Activated CD4-positive, alpha-beta T cell treated with anti-CD3 and anti-CD28 coated beads, Interleukin-2, amount 10 ng/mL, durations not matched to agents 7 days and 5 days (primary cell): ENCODE data around the gene GRID1. TPM values are rescaled to one million over a fixed set of nuclear protein-coding genes. Genes with fewer than 3 reads are reported as not detected.

Source experiments
- CTCF ChIA-PET: fragments of 350-600 bp; sonication (Branson Sonifier 250); formaldehyde crosslinking; loops from one replicate; lab custom pipeline; 2021; ENCODE audit warnings: antibody characterized with exemption; lab: Charles Lee
- POLR2A ChIA-PET: fragments of 350-600 bp; sonication (Branson Sonifier 250); formaldehyde crosslinking; loops from one replicate; lab custom pipeline; 2021; ENCODE audit warnings: antibody characterized with exemption; lab: Charles Lee
- DNase-seq: peaks from one replicate; pipeline ENCODE4 v3.0.0-alpha.2; 2020
- H3K27ac Mint-ChIP-seq: one replicate; pipeline ENCODE4 v1.8.0; 2021; ENCODE audit warnings: mild to moderate bottlenecking, moderate library complexity, mixed read lengths
- H3K27me3 Mint-ChIP-seq: one replicate; pipeline ENCODE4 v1.8.0; 2021; ENCODE audit warnings: mixed read lengths
- H3K36me3 Mint-ChIP-seq: one replicate; pipeline ENCODE4 v1.8.0; 2021; ENCODE audit warnings: low read depth, mixed read lengths
- H3K4me1 Mint-ChIP-seq: one replicate; pipeline ENCODE4 v1.8.0; 2021; ENCODE audit warnings: mixed read lengths
- H3K4me3 Mint-ChIP-seq: one replicate; pipeline ENCODE4 v1.8.0; 2021; ENCODE audit warnings: mild to moderate bottlenecking, moderate library complexity, mixed read lengths
- H3K9me3 Mint-ChIP-seq: one replicate; pipeline ENCODE4 v1.8.0; 2021; ENCODE audit warnings: mixed read lengths
- total RNA-seq, 2 experiments: library from RNA; stranded (reverse); gene quantifications; one replicate each; pipeline ENCODE4 v1.2.3, GENCODE V29; 2021

GRID1 gene
- total RNA-seq, 2 experiments from 2014 or later = not detected

DNA sequence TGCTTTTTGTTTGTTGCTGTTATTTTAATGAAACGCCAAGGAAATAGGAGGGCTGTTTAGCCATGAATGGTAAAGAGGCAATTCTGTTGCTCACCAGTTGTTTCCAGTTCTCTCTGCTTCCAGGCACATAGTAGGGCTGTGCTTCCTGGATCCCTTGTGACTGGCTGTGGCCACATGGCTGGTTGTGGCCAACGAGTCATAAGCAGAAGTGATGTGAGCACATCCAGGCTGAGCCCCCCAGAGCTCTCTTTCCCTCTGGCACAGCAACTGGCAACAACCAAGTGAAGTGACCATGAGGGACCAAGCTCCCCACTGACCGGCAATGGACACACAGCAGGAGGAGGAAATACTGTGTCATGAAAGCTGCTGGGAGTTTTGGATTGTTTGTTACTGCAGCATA, 10.3 kb downstream of the GRID1 start:
- Mint-ChIP-seq H3K4me1 (no peaks in the 10 kb centered on the region), H3K36me3 (no peaks in the 10 kb centered on the region), H3K27ac (no peak overlapping the region), H3K9me3 (no peaks in the 10 kb centered on the region), H3K4me3 (no peak overlapping the region), H3K27me3 (peaks cover 14% of the 10 kb centered on the region)
- no peak for DNase-seq
- ChIA-PET POLR2A (no interaction called here), CTCF (no interaction called here)

GRCh38 chr10:86355571-86356038, 11.0 kb downstream of the GRID1 start:
- no peaks in the 10 kb centered on the region for H3K9me3 Mint-ChIP-seq
- no peak overlapping the region for H3K4me3 Mint-ChIP-seq
- peaks cover 8% of the 10 kb centered on the region for H3K27me3 Mint-ChIP-seq
- H3K27ac Mint-ChIP-seq = no peak overlapping the region
- no peaks in the 10 kb centered on the region for H3K36me3 Mint-ChIP-seq
- ChIA-PET POLR2A (no interaction called here), CTCF (no interaction called here)
- no peak for DNase-seq
- no peaks in the 10 kb centered on the region for H3K4me1 Mint-ChIP-seq

DNA sequence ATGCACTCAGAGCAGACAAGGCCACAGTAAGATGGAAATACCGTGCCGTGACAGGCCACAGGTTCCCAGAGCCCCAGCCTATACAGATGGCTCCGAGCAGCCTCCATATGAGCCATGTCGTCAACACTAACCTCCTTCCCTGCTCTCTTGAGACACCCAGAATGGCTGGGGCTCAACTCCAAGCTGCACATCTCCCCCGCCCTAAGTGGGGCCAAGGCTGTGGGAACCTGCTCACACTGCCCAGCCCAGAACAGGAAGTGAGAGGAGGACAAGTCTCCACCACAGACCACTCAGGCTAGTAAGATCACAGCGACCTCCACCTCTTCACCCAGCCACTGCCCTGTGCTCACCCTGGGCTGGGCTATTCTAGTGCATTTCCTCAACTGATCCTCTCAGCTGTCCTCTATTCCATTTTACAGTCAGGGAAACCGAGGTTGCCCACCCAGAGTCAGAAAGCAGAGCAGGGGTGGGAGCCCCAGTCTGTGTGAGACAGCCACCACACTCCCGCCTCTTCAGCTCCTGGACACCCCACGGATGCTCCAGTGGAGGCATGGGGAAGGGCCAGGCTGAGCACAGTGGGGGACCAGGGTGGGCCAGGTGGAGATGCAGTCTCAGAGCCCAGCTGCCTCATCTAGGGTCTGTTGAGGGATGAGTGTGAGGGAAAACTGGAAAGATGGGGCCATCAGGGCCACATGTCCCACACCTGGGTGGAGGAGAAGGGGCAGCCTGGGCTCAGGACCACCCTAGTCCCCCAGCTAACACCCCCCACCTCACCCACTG, 11.6 kb downstream of the GRID1 start:
- no peaks in the 10 kb centered on the region for H3K4me1 Mint-ChIP-seq
- ChIA-PET POLR2A (no interaction called here), CTCF (no interaction called here)
- H3K27me3 Mint-ChIP-seq = peaks cover 5% of the 10 kb centered on the region
- no peaks in the 10 kb centered on the region for H3K9me3 Mint-ChIP-seq
- H3K36me3 Mint-ChIP-seq = no peaks in the 10 kb centered on the region
- no peak overlapping the region for H3K4me3 Mint-ChIP-seq
- no peak for DNase-seq
- no peak overlapping the region for H3K27ac Mint-ChIP-seq

GRCh38 chr10:86353506-86354485, 12.8 kb downstream of the GRID1 start:
- ChIA-PET CTCF (no interaction called here), POLR2A (no interaction called here)
- Mint-ChIP-seq H3K36me3 (no peaks in the 10 kb centered on the region), H3K4me3 (no peak overlapping the region), H3K4me1 (no peaks in the 10 kb centered on the region), H3K9me3 (no peaks in the 10 kb centered on the region), H3K27ac (no peak overlapping the region), H3K27me3 (no peaks in the 10 kb centered on the region)
- DNase-seq = no peak

GRCh38 chr10:86350897-86351296, 15.7 kb downstream of the GRID1 start:
- no peaks in the 10 kb centered on the region for H3K27me3 Mint-ChIP-seq
- ChIA-PET POLR2A (no interaction called here), CTCF (interaction anchor here (0.6 to 2.0 kb wide), 2 partner anchors 10 to 258 kb away, joined by 3 to 6 read pairs; no protein-coding TSS in a partner anchor)
- DNase-seq = no peak
- no peak overlapping the region for H3K27ac Mint-ChIP-seq
- no peaks in the 10 kb centered on the region for H3K4me1 Mint-ChIP-seq
- no peaks in the 10 kb centered on the region for H3K36me3 Mint-ChIP-seq
- no peak overlapping the region for H3K4me3 Mint-ChIP-seq
- no peaks in the 10 kb centered on the region for H3K9me3 Mint-ChIP-seq

DNA sequence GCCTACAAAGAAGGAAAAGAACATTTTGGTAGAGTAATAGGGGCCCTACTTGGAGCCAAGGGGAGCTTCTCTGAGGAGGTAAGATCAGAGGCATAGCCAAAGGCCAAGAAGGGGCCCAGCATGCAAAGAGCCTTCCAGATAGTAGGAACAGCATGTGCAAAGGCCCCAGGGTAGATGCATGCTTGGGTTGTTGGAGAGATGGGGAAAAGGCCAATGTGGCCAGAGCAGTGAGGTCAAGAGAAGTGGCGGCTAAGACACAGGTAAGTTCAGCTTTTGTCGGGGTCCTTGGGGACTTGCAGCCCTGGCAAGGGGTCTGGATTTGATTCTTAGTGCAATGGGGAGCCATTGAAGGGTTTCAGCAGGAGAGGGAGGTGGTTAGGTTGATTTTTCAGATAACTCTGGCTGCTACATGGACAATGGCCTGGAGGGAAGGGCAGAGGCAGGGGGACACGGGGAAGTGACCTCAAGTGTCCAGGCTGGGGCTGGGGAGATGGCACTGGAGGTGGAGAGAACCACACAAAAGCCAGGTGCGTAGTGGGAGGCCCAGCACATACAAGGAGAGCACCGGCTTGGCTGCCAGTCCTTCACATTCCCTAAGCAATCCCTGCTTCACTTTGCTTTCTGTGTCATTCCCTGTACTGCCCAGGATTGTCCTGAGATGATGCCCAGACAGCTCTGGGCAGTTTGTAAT, 16.5 kb downstream of the GRID1 start:
- Mint-ChIP-seq H3K27me3 (no peaks in the 10 kb centered on the region), H3K4me1 (no peaks in the 10 kb centered on the region), H3K4me3 (no peak overlapping the region), H3K9me3 (no peaks in the 10 kb centered on the region), H3K27ac (no peak overlapping the region), H3K36me3 (no peaks in the 10 kb centered on the region)
- DNase-seq = no peak
- CTCF ChIA-PET = interaction anchor here (2.0 kb wide), 1 partner anchor 11 kb away, joined by 6 read pairs; no protein-coding TSS in a partner anchor
- POLR2A ChIA-PET = no interaction called here

DNA sequence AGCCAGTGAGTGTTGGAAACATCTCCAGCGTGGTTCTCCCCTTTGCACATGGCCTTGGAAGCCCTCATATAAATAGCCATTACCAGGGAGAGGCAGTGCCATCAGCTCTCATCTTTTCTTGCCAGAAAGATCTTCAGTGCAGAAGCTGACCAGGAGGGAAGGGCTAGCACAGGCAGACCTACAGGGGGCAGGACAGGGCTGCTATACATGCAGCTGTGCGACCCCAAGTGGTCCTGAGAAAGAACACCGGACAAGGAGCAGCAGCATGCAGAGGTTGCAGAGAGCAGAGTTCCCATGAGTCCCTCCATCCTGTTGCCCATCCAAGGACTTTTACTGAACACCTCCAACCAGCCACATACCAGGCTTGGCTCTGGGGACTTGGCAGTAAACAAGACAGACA, 17.1 kb downstream of the GRID1 start:
- no peaks in the 10 kb centered on the region for H3K36me3 Mint-ChIP-seq
- no peak for DNase-seq
- CTCF ChIA-PET = interaction anchor here (1.2 kb wide), 1 partner anchor 105 kb away, joined by 3 read pairs; no protein-coding TSS in a partner anchor

DNA sequence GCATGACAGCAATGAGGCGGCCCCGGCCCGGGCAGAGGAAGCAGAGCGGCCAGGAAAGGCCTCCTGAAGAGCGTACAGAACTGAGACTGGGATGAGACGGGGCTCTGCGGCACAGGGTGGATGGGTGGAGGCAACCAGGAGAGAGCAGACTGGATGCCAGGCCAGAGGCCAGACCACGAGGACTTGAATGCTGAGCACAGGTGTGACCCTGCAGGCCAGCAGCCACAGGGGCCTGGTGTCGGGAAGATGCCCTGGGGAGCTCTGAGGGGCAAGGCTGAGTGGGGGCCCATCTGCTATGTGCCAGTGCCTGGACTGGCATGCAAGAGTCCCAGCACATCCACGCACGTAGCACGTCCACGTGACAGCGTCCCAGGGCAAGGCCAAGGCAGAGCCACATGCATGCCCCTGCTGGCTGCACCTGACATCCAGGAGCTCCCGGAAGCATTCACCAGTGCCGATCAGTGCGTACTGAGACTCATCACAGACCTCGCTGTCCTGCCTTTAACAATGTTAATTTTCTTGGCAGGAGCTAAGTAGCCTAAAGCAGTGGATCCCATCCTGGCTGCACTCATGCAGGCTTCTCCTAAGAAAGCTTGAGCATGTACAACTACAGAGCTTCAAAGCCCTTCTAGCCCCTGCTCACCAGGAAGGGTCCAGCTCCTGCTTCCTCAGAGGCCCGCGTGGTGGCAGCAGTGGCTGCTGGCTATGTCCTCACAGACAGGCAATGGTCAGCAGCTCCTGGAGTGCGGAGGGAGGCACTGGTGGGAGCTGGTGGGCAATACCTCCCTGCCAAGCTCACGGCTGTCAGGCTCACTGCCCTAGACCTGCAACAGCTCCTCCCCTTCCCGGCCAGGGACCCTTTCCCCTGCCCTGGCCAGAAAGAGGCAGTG, 18.0 kb downstream of the GRID1 start:
- no peaks in the 10 kb centered on the region for H3K36me3 Mint-ChIP-seq
- CTCF ChIA-PET = interaction anchor here (1.2 kb wide), 1 partner anchor 104 kb away, joined by 3 read pairs; no protein-coding TSS in a partner anchor
- no peaks in the 10 kb centered on the region for H3K4me1 Mint-ChIP-seq
- H3K9me3 Mint-ChIP-seq = no peaks in the 10 kb centered on the region
- H3K27ac Mint-ChIP-seq = no peak overlapping the region
- H3K27me3 Mint-ChIP-seq = no peaks in the 10 kb centered on the region
- H3K4me3 Mint-ChIP-seq = no peak overlapping the region
- POLR2A ChIA-PET = no interaction called here
- no peak for DNase-seq

More for the DNA sequence above, 17.1 kb downstream of the GRID1 start:
- Mint-ChIP-seq H3K27me3 (no peaks in the 10 kb centered on the region), H3K4me1 (no peaks in the 10 kb centered on the region), H3K27ac (no peak overlapping the region), H3K4me3 (no peak overlapping the region), H3K9me3 (no peaks in the 10 kb centered on the region)
- POLR2A ChIA-PET = no interaction called here

GRCh38 chr10:86347856-86348255, 18.7 kb downstream of the GRID1 start:
- DNase-seq = no peak
- Mint-ChIP-seq H3K36me3 (no peaks in the 10 kb centered on the region), H3K27me3 (no peaks in the 10 kb centered on the region), H3K4me1 (no peaks in the 10 kb centered on the region), H3K9me3 (no peaks in the 10 kb centered on the region), H3K27ac (no peak overlapping the region), H3K4me3 (no peak overlapping the region)
- ChIA-PET POLR2A (no interaction called here), CTCF (no interaction called here)

DNA sequence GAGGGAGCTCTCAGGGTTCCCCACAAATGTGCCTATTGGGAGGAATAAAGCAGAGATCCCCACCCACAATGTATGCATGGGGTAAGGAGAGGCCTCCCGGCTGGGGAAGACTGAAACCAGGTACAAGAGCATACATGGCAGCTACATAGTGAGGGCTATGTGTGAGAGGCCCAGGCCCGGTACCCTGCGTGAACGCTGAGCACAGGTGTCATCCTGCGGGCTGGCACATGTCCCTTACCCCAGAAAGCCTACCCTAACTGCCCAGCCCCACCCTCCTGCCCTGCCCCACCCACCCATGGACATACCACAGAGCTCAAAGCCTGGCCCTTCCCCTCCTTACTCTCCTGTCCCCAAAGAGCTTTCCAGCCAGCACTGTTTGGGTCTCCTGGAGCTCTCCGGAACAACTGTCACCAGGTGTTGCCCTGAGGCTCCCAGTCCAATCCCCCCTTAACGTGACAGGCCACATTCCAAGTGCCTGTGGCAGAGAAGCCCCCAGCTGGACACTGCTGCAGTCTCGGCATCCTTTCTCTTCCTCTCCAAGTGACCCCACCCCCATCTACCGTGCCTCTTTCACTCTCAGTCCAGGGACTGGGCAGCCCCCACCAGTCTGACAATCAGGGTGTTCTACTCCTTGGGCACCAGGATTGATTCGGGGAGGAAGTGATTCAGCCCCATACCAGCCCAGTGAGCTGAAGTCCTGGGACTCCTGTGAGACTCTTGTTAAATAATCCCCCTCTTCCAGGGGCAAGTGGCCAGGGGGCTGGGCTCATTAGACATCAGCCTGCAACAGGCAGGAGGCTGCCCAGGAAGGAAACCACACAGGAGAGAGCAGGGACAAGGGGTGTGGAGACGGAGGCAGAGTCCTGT, 19.6 kb downstream of the GRID1 start:
- CTCF ChIA-PET = interaction anchor here (0.7 kb wide), 1 partner anchor 30 kb away, joined by 3 read pairs; no protein-coding TSS in a partner anchor
- H3K27me3 Mint-ChIP-seq = no peaks in the 10 kb centered on the region
- no peaks in the 10 kb centered on the region for H3K36me3 Mint-ChIP-seq
- H3K4me3 Mint-ChIP-seq = no peak overlapping the region
- no peak for DNase-seq
- POLR2A ChIA-PET = interaction anchor here (0.5 kb wide), 1 partner anchor 42 kb away, joined by 3 read pairs; no protein-coding TSS in a partner anchor
- H3K4me1 Mint-ChIP-seq = no peaks in the 10 kb centered on the region
- no peaks in the 10 kb centered on the region for H3K9me3 Mint-ChIP-seq
- H3K27ac Mint-ChIP-seq = no peak overlapping the region
